NCI-H2107 (cell line): ENCODE results near the gene LRRC4C.
"Not testable (repeated sequence)": the region's sequence is repeated elsewhere in the genome, so short reads cannot be mapped to it uniquely, and the experiment has no call there.

Experiments
- DNase-seq: peaks from one replicate; lab custom pipeline; 2025; lab: John Stamatoyannopoulos, UW

The LRRC4C gene

DNA sequence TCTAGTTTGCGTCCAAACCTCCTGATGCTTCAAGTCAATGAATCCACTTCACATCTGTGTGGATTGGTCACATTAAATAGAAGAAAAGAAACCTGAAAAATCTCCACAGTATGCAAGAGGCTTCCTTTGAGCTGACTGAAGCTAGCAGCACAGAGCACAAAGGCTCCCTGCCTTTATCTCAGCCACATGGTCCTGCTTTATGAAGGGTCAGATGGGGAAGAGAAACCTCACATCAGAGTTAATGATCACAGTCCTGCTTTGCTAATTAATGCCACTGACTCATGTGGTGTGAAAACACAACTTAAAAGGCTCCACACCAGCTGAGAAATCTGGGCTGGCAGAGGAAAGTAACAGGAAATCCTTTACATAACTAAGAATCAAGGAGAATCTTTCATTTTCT is 1291.0 kb downstream of the LRRC4C start:
- no peak for DNase-seq

DNA sequence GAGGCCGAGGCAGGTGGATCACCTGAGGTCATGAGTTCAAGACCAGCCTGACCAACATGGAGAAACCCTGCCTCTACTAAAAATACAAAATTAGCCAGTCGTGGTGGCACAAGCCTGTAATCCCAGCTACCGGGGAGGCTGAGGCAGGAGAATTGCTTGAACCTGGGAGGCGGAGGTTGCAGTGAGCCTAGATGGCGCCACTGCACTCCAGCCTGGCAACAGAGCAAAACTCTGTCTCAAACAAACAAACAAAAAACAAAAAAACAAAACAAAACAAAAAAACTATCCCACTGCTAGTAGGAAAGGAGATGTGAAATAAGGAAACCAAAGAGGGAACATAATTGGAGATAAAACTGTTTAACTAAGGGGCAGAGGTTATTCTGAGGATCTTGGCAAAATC is 1291.6 kb downstream of the LRRC4C start:
- DNase-seq = not testable (repeated sequence)

DNA sequence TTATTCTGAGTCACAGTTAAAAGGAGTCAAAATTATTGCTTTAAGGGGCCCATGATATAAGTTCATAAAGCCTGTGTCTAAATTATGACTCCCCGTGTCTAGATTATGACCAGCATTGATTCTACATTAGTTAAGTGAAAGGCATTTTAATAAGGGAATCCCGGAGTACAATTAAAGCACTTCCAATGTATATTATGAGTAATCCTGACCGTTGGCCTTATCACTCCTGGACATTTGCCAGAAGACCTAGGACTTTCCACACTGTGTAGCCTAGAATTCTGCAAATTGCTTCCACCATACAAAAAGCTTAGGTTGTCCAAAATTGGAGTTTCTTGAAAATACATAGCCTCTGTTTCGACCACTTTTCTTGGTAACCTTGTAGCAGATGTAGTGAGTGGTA is 1292.6 kb downstream of the LRRC4C start:
- no peak for DNase-seq

DNA sequence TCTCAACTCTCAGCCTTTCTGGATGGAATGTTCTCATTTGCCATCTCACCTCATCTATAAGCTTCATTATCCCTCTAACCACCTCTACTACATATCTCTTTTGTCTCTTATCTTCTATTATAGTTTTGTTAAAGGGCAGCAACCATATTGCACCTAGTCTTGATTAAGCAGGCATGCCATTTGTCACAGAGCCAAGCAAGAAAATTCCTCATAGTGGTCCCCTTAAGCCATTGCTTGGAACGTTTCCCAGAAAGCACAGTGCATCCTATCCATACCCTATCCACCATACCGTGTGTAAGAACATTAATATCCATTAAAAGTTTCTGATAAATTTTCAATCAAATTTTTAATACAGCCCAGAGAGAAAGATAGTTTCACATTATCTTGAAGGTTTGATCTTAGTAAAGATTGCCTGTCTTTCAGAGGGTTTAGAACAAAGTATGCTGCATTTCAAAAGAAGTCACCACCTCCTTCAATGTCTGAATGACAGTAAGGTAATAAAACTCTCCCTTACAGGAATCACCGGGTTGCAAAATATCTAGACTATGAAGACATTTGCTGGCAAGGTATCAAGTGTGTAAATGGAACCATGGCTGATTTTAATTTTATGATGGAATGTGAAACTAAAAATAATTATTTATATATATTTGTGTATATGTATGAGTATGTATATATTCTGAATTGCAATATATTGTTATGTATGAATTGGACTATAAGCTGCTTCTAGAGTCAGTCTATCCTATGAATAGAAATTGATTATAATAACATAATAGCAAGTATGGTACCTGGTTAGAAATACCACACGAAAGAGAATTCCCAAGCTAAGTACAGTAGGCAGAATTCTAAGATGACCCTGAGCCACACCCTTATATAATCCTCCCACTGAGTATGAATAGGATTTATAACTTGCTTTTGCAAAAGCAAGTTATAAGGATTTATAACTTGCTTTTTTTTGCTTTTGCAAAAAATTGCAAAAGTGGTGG is 1296.3 kb downstream of the LRRC4C start:
- no peak for DNase-seq

DNA sequence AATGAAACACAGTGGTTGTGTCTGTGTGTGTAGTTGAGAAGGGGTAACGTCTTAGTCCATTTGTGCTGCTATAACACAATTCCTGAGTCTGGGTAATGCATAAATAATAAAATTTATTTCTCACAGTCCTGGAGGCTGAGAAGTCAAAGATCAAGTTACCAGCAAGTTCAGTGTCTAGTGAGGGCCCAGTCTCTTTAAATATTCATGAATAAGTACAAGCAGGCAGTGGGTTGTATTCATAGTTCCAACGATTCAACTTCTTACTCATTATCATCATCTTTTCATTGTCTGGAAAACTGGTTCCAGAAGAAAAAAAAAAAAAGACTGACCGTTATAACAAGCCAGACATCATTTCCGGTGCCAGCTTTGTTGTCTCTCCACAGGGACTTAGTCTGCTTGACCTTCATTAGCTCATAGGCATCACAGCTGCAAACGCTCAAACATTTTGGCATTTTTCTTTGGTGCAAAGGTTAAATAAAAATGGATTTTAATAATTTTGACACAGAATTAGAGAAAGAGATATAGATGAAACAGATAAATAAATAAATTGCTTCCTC is 1297.5 kb downstream of the LRRC4C start:
- DNase-seq = no peak

DNA sequence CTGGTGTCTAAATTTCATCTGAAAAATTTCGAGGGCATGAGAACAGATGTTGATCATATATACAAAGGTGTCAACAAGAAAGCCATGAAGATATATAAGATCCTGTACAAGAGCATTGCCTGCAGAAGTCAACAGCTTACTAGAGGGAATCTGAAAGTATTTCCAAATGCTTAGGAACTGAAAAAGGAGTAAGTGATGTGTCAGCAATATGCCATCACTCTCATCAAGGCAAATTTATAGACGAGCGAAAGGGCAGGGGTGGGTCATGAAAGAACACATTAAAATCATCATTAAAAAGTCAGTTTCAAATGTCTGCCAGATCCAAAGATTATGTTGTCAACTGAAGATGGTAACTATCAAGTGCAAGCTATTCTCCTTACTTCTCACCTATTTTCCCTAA is 1299.0 kb downstream of the LRRC4C start:
- DNase-seq = no peak

DNA sequence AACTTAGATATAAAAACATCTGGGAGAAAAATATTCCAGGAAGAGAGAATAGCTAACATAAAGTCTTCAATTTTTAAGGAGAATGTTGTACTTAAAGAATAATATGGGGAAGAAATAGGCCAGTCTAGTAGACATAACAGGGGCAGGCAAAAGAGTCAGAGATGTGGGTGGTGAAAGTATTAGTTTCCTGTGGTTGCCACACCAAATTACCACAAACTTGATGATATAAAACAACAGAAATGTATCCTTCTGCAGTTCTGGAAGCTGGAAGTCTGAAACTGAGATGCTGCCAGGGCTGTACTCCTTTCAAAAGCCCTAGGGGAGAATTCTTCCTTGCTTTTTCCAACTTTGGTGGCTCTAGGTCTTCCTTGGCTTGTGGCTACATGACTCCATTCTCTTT is 1309.7 kb downstream of the LRRC4C start:
- no peak for DNase-seq

DNA sequence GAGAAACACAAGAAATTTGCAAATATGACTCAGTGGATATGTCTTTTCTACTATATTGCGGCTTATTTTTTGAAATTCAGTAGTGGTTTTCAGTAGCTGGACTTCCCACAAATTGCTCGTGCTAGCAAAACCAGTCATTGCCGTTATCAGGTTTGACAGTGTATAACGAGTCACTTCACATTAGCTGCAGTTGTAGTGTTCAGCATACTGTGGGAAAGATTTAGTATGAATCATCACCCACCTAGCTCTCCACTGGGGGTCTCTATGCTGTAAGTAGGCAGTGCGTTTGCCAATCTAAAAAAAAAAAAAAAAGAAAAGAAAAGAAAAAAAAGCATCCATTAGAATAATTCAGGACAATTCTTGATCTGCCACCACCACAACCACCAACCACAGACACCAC is 1318.9 kb downstream of the LRRC4C start:
- no peak for DNase-seq

DNA sequence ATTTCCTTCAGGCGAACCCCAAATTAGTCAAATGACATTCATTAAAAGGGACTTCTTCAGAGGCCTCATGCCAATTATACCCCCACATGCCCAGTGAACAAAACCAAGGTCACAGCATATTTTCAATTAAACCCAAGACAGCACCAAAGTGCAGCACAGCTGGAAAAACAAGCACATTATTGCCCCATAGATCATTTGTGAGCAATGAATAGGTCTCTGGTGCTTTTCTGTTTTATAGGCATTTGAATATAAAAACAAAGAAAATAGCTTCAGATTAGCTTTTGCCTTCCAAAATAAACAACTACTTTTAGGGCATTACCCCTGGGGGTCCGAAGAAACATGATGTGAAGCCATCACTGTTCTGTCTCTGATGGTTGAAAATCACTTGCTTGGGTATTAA is 1319.9 kb downstream of the LRRC4C start:
- no peak for DNase-seq

DNA sequence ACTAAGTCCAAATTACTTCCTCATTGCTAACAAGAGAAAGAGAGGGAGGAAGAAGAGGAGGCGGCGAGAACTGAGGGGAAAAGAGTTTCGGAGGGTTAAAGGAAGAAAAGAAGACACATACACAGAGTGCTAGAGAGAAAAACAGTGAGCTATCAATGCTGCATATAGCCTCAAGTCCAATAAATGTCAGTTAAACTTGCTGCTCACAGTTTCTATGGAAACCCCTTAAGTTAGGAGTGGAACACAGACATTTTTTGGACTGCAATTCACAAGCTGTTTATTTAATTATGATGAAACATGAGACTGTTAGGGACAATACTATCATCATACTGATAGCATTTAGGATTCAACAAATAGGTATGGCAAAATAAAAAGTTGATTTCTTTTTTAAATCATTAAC is 1320.4 kb downstream of the LRRC4C start:
- no peak for DNase-seq

DNA sequence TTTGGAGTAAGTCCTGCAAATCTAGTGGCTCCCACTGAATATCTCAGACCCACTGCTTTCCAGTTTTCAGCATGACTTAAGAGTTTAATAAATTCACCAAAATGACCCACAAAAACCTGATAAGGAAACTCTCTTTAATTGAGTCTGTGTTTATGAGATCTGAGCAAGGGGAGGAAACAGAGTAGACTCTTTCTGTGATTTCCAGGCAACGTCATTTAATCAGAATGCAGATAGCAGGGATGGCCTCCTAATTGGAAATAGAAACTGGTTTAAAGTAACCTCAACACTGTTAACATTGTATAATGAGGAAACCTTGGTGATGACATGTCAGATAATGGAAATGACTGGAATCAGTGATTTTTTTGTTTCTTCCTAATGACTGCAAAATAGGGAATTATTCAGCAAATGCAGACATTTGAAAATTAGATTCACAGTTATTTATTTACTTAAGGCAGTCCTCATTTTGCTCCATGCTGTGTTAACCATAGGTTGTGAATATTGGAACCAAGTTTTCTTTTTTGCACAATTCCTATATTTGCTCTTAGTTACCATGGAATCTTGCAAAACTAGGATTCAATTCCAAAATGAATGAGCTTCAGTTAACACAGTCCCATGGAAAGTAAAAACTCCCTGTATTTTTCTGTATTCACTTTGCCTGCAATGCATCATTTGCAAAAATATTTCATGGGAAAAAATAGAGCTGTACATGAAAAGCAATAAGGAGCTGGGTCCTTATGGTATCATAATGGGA is 1324.5 kb downstream of the LRRC4C start:
- DNase-seq = no peak

DNA sequence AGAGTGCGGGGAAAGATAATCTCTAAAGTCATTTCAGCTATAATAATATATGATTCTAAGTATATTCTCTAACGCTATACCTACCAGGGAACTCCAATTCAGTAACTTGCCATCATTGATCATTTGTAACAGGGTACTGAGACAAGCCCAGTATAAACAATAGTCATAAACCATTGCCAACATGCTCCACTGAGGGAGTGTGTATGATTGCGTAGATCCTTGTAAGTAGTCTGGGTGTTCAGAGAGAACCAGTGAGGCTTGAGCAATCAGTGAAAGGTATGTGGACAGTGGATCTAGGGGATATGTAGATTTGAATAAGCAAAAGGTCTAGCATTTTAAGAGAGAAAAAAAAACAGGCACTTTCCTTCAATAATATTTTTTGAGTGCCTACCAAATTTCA is 1326.0 kb downstream of the LRRC4C start:
- DNase-seq = no peak

DNA sequence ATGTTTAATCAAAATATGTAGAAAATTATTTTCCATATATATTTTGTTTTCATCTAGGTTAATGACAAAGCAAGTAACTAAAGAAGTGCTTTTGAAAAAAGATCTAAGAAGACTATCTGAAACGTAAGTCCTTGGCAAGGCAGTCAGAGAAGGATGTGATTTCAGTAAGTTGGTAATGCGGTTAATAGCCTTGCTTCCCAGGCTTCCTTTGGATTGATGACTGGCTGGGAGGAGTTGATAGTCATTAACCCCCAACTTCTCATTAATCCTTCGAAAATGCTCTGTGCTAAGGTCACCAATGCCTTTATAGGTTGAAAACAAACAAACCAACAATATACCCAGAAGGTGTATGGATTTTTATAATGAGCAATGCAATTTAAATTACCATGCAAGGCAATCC is 1326.5 kb downstream of the LRRC4C start:
- no peak for DNase-seq

DNA sequence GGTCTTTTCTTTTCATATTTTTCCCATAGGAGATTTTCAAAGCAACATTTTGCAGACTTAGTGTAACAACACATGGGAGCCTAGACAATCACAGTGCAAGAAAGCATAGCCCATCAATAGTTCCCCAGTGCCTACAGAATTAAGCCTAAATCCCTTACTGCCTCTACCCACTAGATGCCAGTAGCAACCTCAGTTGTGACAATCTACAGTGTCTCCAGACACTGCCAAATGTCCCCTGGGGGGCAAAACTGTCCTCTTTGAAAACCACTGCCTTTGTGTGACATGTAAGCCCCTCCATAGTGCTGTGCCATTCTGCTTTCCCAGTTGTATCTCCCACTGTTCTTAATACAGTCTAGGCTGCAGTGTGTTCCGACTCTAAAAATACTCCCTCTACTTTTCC is 1329.0 kb downstream of the LRRC4C start:
- DNase-seq = no peak

DNA sequence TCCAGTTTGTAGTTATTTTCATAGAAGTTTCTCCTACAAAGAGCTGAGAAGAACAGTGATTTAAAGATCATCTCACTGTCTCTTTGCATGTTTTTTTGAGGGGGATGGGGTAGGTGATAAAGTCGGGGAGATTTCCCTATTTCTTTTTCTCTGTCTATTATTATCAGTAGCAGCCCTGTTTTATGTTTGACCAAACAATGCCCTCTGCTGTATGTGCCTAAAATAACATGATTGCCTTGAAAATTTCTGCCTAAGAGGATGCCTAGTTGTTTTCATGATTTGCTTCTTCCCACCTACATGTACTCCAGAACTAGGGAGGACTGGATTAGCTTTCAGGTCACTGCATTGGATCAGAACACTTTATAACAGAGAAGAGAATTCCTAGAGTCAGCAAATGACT is 1330.2 kb downstream of the LRRC4C start:
- no peak for DNase-seq

DNA sequence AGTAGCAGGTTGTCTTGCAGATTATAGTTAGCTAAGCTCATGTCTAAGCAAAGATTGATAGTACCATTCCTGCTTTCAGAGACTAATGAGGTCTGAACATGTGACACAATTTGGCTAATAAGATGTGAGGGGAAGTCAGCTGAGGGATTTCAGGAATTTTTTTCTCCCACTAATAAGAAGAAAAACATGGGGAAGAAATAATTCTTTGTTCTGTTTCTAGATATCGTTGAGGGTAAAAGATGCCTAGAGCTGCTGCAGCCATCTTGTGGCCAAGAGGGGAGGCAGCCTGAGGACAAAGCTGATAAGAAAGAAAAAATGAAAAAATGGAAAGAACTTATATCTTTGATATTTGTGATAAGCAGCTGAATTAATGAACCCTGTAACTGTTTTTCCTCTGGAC is 1334.4 kb downstream of the LRRC4C start:
- no peak for DNase-seq

DNA sequence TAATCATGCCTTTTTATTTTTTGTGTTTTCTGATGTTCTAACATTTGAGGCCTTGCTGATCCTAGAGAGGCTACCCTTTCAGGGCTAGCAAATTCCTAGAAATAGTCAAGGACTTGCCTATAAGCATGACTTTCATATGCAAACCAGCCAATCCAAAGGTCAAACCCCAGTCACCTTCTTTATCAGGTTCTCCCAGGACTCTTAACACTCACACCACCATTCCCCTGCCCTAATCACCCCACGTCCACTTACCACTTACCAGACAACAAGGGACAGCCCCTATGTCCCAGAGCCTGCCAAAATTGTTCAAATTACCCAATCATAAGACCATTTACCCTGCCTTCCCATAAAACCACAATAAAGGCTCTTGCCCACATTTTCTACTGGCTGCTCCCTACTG is 1339.8 kb downstream of the LRRC4C start:
- DNase-seq = no peak

DNA sequence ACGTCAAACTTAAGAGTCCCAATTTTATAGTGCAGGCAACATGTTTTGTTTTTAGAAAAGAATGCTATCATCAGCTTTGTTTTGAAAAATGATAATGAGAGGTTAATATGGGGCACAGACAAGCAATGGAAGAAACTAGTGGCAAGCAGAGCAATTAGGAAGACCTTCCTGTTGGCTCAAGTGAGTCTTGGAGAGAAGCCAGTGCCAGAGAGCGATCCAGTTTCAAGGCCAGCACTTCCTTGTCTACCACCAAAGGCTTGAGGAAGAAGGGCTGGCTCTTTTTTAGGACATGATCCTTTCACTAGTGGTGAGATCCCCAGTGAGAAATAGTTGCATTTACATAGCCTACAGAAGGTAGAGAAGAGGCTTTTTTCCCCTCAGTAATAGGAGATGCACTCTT is 1340.7 kb downstream of the LRRC4C start:
- DNase-seq = no peak

DNA sequence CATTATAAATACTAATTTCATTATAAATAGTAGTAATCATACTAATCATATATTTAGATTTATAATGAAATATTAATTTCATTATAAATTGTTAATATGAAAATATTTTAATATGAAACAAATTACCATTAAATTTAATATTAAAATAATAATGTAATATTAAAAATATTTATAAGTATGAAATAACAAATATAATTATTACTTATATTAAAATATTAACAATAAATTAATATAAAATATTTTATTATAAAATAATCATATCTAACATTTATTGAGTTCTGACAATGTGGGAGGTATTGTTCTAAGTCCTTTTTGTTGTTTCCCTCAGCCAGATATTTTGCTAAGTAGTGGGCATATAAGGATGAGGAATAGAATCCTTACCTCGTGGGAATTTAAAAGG is 1341.4 kb downstream of the LRRC4C start:
- no peak for DNase-seq

DNA sequence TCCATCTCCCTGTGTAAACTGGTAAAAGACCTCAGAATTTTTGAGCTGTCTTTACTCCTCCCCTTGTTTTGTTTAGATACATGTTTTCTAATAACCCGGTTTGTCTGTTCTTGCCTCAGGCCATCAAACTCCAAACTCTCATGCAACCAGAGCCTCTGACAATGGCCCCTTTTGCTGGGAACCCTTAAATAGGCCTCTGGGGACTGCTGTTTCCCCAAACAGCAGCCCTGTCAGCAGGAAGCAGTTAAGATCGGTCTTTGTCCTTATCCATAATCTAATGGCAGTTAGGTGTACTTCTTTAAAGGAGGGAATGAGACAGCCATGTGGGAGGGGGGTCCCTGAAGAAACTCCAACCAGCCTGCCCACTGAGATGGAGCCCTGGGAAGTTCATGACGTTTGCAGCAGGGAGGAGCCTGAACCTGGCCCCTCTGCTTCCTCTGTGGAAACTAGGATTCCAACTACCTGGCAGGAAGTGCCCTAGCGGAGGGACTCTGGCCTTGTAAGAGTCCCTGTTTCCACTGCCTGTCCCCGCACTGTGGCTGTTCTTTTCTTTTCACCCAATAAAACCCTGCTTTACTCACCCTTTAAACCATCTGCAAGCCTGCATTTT is 1354.4 kb downstream of the LRRC4C start:
- no peak for DNase-seq

DNA sequence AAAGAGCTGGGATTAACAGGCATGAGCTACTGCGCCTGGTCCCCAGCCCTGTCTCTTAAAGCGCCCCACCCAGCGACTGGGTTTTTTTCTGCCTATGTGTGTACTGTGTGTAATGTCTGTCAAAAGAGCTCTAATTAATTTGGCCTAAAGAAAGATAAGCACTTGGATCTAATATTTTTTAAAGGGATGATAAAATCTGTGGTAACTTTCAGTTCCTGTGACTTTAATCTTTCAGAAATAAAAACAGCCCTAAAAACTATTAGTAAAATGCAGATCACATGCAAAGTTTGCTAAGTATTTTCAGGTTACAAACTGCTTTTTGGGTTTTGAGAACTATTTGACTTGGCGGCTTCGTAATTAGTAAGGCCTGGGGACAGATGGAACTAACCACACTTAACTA is 1358.7 kb downstream of the LRRC4C start:
- no peak for DNase-seq

DNA sequence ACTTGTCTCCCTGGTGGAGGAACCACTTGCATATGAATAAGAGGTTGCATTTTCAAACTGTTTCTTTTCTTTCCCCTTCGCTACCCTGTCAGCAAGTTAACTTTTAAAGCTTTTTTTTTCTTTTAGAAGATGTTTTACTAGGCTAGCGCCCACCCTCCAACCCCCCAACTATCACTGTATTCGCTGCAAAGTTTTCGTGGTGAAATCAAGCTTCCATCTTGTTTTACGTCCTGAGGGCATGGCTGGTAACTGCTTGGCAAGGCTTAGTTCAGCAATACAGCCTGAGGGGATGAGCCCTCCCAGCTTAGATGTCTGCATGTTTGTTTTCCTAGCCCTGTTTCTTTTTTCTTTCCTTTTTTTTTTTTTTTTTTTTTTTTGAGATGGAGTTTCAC is 1359.3 kb downstream of the LRRC4C start:
- DNase-seq = no peak
